Endothelial cell of hepatic sinusoid (primary cell): Measurements from ENCODE around the gene SMYD3.

Experiments
- in situ Hi-C: cut with HindIII; loops from 2 replicates; pipeline ENCODE4 v1.10.0; 2017; ENCODE audit warnings: low sequenced_read_pairs

Gene SMYD3

DNA sequence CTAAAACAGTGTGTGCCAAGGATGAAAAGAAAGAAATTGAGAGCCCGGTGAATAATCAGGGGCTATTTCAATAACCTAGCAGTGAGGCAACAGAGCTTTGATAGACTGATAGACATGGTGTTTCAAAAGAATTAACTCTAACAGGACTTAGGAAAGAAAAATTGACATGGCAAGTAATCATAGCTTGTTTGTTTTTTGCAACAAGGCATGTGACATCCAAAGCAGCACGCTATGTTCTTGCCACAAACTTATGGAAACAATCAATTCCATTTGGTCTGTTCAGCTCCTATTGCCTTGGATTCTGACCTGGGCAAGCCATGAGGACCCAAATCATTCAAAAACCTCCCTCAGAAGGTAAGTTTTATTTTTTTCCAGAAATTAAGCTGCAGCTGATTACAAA lies 608.5 kb downstream of the SMYD3 start:
- in situ Hi-C loops: no loop called here

DNA sequence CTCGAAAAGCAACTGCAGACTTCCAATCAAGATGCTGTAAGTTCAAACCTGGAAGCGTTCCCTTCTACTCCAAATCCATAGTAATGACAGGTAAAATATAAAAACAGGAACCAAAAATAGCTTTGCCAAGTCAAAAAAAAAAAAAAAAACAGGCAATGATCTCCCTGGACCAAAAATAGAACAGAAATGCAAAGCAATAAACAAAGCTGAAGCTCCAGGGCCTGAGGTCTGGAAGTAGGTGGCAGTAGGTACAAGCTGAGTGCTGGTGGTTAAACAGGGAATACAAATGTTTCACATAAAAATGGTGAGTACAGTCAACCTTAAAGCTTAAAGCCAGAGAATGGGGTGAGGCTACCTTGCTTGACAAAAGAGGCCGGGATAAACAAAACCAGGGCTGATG lies 610.8 kb downstream of the SMYD3 start:
- in situ Hi-C loops: no loop called here

DNA sequence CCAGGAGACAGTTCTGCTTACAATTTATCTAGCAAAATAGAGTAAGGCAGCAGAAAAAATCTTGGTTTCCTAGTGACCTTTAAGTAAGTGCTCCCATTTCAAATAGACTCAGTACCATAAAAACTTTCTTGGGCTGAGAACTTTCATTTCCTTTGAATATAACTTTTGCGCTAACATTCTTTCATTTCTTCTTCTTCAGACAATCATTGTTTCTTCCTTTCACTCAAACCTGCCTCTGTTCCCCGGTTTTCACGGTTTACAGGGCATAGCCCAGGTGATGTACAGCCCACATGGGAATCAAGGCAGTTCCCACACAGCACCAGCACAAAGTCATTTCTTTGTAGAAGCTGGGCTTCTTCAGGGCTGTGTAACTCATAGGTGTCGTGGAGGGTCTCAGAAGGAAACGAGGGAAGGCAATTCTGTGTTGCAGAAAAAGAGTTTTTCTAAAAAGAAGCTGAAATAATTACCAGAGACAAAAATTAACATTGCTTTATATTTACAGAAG lies 611.6 kb downstream of the SMYD3 start:
- in situ Hi-C loops: no loop called here

DNA sequence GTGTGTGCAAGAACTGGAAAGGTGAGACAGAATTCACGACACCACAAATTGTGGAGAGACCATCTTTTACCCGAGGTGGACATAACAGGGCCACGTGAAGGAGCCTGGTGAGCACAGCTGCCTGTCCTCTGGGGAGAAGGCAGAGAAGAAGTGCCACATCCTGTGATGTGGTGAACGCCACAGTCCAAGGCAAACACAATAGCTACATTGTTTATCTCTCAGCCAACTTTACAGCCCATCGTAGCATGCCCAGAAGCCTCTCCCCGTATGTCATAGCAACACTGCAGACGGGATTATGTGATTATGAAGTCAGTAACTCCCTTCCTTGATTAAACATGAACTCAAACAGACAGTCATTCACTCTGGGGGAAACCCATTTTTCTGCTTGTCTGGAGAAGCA lies 612.2 kb downstream of the SMYD3 start:
- in situ Hi-C loops: no loop called here

DNA sequence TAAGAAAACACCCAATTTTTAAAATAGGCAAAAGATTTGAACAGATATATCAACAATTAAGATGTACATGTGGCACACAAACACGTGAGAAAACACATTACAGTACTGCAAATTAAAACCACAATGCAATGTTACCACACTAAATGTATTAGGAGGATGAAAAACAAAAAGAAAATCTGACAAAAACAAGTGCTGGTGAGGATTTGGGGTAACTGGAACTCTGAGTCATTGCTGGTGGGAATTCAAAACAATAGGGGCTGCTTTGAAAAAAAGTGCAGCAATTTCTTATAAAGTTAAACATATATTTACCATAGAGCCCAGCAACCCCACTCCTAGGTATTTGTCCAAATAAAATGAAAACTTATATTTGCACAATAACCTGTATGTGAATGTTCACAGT lies 614.1 kb downstream of the SMYD3 start:
- in situ Hi-C loops: no loop called here

DNA sequence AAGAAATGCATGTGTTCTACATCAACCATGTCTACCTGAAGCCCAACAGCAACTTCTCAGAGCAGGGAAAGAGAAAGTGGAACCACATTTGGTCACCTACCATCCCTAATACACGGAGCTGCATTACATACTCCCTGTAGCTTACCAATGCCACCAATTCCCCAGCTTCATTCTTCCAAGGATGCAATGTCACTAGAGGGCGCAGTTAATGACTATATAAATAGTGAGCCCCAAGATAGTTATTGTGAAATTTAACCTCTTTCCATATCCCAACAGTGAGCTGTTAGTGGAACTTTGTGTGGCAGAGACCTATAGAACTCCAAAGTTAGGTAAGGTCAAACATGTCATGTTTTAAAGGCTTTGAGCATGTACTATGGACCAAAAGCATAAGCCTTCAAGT lies 618.3 kb downstream of the SMYD3 start:
- in situ Hi-C loops: no loop called here

DNA sequence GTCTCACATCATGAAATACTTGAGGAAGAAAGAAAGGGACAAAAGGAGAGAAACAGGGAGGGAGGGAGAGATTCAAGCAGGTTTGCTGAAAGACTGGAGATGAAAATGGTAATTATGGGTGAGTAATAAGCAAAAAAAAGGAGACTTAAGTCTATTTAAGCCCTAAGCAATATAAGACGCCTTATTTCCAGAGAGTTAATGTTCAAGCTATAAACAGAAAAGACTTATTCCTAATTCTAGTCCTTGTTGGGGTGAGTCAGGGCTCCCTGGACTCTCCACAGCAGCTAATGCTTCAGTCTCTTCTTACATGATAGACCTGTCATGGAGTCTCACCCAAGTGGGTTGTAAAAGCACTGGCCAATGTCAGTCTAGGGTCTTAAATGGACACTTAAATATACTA lies 619.2 kb downstream of the SMYD3 start:
- in situ Hi-C loops: no loop called here

DNA sequence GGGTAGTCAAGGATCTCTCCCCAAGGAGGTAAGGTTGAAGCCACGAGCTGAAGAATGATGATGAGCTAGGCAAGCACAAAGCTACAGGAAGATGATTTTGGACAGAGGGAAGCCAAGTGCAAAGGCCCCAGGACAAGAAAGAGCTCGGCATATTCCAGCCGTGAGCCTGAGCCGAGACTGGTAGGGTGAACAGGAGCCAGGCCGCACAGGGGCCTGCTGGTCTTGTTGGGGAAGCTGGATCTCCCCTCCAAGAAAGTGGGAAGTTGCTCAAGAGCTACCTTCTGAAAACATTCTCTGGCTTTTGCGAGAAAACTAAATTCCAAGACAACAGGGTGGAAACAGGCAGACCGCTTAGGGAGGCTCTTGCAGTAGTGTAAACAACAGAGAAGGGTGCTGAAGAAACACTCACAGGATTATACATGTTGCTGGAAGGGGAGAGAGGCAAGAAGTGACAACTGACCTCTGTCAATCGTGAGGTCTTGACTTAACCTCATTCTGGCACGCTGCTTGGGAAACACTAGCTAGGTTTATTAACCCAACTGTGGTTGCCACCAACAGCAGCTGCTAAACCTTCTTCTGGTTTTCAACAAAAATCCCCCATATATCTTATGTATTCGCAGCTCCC lies 625.2 kb downstream of the SMYD3 start:
- in situ Hi-C loops: no loop called here

DNA sequence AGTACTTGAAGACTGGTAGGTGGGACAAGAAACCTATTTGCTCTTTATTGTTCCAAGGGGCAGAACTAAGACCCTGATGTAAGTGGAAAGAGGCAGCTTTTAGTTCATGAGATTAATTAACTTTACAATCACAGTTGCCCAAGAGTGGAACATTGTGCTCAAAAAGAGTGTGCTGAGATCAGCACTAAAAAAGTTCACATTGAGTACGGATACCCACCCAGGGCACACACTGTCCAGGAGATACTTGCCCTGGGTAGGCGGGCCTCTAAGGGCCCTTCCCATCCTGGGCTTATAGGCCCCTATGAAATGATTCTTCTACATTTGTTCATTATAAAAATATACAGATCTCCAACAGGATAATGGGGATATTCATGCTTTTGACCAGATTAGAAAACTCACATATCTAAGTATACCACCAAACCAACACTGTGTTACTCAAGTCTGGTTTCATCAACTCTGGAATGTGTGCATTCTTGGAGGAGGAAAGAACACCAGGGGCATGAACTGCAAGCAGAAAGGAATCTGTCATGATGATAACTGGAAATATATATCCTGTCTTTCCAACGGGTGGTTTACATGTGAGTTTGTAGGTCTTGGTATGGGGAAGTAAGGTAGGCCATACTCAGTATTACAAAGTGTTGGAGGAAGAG lies 626.2 kb downstream of the SMYD3 start:
- in situ Hi-C loops: no loop called here

DNA sequence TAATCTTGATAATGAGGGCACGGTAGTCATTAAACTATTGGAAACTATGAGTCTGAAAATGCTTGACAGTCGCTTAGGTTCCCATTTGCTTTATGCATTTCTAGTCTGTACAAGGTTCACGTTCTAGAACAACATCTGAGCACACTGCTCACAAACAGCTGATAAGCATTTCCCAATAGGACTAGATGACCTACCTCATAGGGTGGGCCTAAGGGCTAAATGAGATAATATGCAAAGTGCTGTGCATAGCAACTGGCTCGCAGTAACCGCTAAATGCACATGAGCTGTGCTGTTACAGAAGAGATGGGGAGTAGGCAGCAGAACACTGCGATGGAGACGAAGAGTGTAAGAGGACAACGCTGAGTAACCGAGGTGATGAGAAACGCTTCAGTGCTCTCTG lies 628.0 kb downstream of the SMYD3 start:
- in situ Hi-C loops: no loop called here

DNA sequence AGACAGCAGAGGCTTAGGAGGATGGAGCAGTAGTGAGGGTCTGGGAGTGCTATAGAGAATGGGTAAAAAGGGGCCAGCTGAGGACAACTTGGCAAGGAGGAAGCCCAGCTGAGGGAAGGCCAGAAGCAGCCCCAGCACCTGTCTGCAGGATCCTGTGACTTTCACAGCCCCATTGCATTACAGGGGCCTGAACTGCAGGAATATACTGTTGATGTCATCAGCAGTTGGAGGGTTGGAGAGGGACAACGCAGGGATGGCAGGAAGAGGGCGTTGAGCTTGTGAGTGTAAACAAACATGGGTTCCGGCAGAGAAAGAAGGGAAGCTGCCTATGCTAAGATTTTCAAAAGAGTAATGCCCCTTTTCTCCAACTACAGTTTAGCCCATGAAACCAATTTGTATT lies 628.5 kb downstream of the SMYD3 start:
- in situ Hi-C loops: no loop called here

DNA sequence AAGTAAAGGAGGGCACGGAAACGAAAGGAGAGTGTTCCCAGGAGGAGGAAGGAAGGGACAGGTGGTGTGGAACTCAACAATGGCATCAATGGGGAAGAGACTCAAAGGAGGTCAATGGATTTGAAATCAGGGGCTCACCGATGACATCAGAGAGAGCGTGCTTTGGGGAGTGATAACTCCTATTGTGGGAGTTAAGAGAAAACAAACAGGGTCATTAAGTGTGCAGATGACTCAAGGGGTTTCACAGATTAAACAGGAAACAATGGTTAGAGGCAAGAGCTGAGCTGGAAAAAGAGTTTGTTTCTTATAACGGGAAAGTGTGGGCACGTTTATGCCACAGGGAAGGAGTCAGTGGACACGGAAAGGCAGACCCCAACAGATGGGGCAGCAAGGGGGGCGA lies 629.1 kb downstream of the SMYD3 start:
- in situ Hi-C loops: no loop called here

DNA sequence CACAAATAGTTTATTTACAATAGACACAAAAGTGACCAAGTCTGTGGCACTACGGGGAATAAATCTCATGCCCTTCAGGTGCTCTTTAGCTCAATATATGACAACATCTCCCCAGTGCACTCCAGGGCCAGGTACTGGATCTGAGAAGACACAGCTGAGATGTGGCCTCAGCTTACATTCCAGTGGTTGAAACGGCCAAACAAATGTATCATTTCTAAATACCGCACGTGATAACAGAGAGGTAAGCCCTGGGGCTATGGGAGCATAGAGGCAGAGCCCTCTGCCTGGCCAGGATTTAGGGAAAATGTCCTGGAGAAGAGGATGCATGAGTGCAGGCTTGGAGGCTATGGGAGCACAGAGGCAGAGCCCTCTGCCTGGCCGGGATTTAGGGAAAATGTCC lies 630.5 kb downstream of the SMYD3 start:
- in situ Hi-C loops: no loop called here

DNA sequence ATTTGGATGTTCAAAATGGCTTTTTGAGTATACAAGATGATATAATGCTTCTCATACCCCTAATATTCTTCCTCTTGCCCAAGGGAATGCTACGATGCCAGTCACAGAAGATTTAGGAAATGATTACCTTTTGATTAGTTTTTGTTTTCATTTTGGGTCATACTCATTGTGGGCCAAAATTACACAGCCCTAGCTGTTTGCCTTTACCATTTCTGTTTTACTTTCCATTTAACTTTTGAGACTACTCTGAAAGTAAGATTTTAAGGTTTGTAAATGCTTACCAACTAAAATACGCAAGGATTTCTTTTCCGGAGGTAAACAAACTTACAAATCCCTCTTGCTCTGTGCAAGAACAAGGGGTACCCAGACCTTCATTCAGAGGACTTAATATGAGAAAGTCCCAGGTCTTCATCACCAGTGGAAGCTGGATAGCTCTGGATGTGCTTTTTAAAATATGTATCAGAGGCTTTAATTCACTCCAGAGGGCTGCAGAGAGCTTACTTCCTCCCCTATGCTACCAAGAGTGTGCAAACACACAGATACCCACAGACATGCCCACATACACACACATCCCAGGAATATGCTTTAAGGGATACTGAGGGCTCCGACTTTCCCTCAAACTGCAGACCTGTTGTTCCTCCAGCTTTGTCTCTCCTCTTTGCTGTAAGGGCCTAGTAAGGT lies 631.4 kb downstream of the SMYD3 start:
- in situ Hi-C loops: no loop called here

DNA sequence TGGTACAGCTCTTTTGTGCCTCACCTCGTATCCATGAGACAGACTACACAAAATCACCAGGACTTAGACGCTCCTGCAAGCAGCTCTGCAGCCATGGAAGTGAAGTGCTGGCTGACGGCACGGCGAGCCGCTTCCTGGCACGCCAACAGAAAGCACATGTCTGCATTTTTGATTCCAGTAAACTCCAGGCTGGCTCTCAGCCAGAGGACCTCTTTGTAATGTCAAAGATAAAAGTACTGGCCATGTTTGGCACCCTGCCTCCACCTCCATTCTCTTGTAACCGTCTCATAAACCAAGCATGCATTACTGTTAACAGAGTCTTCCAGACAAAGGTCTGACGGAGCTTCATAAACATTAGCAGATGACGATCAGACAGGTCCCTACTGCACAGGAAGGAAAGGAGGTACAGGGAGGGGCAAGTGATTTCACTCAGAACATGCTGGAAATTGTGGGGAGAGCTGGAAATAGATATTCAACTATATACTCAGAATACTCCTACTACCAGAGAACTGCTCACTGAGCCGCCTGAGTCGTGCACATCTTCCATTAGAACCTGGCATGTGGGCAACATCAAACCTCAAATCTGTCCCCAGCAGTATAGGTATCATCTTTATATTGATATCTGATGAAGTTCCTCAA lies 632.0 kb downstream of the SMYD3 start:
- in situ Hi-C loops: no loop called here

DNA sequence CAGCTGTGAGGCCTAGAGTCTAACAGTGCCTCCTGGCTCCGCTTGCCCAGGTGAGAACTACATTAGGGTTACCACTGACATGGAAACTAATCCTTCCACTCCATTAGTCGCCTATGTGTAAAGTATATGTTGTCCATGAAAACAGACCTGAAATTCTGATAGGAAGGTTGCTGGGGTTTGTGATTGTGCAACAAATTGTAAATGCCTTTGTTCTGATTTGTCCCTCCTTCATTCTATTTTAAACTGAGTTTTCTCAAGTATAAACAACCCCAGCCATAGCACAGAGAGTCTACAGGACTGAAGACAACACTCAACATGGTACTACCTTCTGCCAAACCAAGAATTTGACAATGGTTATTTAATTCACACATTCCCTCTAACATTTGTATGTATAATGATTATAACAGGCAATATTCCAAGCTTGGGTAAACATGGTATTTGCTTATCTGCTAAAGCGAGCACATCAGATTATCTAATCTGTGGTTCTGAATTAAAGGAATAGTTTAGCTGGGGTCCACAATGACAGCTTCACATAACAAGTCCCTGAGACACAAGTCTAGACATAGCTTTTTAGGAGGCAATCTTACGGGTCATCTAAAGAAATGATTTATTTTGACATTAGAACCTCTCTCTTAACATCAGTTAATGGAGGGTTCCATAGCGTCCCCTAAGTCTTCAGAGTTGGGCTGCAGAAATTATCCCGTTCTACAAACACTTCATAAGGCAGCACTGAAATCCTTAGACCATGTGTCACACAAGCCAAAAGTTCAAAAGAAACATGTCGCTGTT lies 633.0 kb downstream of the SMYD3 start:
- in situ Hi-C loops: no loop called here

DNA sequence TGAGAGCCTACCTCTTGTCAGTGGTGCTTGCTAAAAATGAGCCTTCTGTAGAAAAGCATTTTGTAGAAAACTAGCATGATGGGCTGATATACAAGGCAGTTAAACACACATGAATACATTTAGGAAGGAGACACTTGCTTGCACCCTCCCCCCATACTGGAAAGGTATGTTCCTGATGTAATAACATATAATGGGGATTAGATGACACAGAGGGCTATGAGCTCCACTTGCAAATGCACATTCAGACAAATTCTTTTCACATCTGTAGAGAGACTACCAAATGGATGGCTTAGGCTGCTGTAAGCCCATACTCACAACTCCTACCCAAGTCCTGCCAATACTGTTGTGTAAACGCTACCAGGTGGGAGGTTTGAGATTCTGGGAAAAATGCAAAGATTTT lies 634.0 kb downstream of the SMYD3 start:
- in situ Hi-C loops: no loop called here

DNA sequence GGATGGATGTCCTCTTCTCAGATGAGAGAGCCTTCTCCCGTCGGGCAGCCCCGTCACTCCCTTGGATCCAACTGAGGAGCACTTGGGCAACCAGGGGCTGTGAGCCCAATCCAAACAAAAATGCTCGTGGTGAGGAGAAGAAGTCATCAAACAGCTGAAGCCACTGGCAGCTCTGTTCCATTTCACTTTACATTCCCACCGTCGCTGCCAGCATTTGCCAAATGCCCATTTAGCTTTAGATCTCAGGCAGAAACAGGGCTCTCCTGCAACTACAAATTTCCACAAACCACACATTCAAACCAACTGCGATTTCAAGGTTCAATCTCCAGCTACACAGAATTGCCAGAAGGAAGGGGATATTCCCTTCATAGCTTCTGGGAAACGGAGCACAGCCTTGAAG lies 634.6 kb downstream of the SMYD3 start:
- in situ Hi-C loops: no loop called here

DNA sequence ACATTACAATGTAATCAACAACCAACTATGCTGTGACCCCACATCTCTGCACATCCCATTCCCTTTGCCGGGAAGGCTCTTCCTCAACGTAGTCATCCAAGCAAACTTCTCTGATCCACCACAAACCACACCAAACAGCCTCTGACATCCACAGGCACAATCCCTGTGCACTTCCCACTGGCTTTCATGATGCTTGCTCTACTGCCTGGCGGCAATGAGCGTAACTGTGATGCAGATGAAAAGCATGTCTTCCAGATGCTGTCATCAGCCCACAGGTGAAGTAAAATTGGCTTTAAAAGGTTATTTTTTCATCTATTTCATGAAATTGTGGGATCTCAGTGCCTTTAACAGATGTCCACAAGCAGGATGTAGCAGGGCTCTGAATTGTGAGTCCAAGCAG lies 635.2 kb downstream of the SMYD3 start:
- in situ Hi-C loops: no loop called here

DNA sequence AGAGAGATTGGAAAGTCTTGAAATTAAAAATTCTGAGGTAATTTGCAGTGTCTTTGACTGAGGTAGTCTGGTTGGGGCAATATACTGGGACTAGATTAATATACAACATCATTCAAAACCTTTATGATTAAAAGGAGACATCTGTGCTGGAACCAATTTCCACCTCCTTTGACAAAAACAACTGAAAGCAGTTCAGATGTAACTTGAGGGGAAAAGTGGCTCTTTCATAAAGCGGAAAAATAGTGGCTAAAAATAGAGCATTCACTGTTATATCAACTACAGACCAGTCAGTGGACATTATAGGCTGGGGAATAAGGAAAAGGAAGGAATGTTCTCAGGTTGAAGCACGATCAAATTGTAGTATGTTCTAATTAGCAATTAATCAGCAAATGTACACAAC lies 635.9 kb downstream of the SMYD3 start:
- in situ Hi-C loops: no loop called here

DNA sequence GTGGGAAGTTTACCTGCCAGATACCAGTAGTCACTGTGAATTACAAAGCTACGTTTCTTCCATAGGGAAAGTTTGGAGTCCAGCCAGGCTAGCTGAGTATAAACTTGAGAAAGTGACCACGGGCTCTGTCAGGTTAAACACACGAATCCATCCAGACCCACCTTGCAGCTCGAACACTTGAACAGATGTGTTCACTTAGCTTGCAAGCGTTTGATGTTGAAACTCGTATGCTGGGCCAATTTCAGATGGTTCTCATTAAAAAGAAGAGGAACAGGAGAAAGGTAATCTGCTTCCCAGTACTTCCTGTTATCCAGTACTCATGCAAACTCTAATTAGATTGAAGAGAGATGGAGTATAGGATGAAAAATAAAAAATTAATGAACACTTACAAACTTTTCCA lies 636.4 kb downstream of the SMYD3 start:
- in situ Hi-C loops: no loop called here
